Adrenal gland (tissue), 5 donors: ENCODE measurements around the gene LIMA1.

Experiments
- POLR2A ChIP-seq, 2 donors: fragments of 450-650 bp; IDR thresholded peaks; one replicate each; pipeline ENCODE4 v1.6.1; 2017; ENCODE audit warnings: antibody characterized with exemption in 2 of 2, mild to moderate bottlenecking in 2 of 2, moderate library complexity in 1 of 2
- TF ChIP-seq, protein P1 (sequence below), 6 experiments: fragments of 450-650 bp in 4 of 6; fragments of 200-600 bp in 2 of 6; sonication (generic) in 1 of 6; IDR thresholded peaks; 1 replicate in 5 of 6; 2 replicates in 1 of 6; pipeline versions ENCODE4 v1.5.1 to v1.8.0; 2016 to 2021; ENCODE audit warnings: antibody characterized with exemption in 6 of 6, mild to moderate bottlenecking in 2 of 6, moderate library complexity in 1 of 6
- donor health status: DM: no; HTN: no; CAD: no.

DNA sequence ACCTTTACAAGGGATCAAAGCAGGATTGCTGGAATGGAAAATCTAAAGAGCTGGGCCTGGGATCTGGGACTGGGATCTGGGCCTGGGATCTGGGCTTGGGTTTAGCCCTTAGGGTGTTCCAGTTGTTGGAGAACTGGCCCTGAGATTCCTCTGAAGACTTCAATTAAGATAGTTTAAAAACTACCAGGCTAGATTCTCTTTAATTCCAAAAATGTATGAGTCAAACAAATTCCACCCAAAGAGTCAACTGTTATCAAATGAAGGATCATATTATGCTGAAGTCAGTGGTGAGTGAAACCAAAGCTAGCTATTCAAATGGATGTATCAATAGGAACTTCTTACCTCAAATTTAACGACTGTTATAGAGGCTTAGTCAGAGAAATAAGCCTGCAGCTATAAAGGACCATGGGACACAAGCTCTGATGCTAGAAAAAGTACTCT, 40.5 kb downstream of the LIMA1 start:
- TF ChIP-seq, protein P1, sequence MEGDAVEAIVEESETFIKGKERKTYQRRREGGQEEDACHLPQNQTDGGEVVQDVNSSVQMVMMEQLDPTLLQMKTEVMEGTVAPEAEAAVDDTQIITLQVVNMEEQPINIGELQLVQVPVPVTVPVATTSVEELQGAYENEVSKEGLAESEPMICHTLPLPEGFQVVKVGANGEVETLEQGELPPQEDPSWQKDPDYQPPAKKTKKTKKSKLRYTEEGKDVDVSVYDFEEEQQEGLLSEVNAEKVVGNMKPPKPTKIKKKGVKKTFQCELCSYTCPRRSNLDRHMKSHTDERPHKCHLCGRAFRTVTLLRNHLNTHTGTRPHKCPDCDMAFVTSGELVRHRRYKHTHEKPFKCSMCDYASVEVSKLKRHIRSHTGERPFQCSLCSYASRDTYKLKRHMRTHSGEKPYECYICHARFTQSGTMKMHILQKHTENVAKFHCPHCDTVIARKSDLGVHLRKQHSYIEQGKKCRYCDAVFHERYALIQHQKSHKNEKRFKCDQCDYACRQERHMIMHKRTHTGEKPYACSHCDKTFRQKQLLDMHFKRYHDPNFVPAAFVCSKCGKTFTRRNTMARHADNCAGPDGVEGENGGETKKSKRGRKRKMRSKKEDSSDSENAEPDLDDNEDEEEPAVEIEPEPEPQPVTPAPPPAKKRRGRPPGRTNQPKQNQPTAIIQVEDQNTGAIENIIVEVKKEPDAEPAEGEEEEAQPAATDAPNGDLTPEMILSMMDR (IDR thresholded peaks at IDR 0.05), result no peak
- TF ChIP-seq POLR2A (IDR thresholded peaks at IDR 0.05), result no peak
